ENCODE results near the gene HSF2.

GRCh38 chr6:122381494-122382265 lies 17.8 kb upstream of the HSF2 start:
- peak; percentile 46 to 77 (median 70) for TF ChIP-seq CTCF (IDR thresholded peaks at IDR 0.05)
- TF ChIP-seq POLR2AphosphoS5 (IDR thresholded peaks at IDR 0.05; ENCODE audit: insufficient read depth in 1 of 2, low read depth in 1 of 2): no peak

Measured in vagina (tissue), 2 donors.